Transverse colon (tissue), 4 donors: ENCODE data around the gene TMEM163. TPM values are rescaled to one million over a fixed set of nuclear protein-coding genes. Genes with fewer than 3 reads are reported as not detected.

Experiments used
- DNase-seq: peaks from one replicate; pipeline ENCODE4 v3.0.0-alpha.2; 2019
- H3K27ac ChIP-seq, 4 donors: fragments of 200-600 bp; sonication (generic); 2 replicates each; pipeline ENCODE4 v1.5.1; 2016 to 2018; ENCODE audit warnings: inconsistent platforms in 4 of 4
- H3K27me3 ChIP-seq: fragments of 200-600 bp; sonication (generic); 2 replicates; pipeline ENCODE4 v1.5.1; 2017; ENCODE audit warnings: inconsistent platforms
- H3K36me3 ChIP-seq, 4 donors: fragments of 200-600 bp; sonication (generic); 2 replicates each; pipeline ENCODE4 v1.5.1; 2017 to 2019; ENCODE audit warnings: inconsistent platforms in 4 of 4
- H3K4me1 ChIP-seq, 4 donors: fragments of 200-600 bp; sonication (generic); 2 replicates each; pipeline ENCODE4 v1.5.1; 2017 to 2020; ENCODE audit warnings: inconsistent platforms in 4 of 4
- H3K4me3 ChIP-seq, 4 donors: fragments of 200-600 bp; sonication (generic); 1 replicate in 1 of 4; 2 replicates in 3 of 4; pipeline versions ENCODE4 v1.5.1 to v1.6.1; 2017 to 2019; ENCODE audit warnings: inconsistent platforms in 4 of 4
- H3K9me3 ChIP-seq, 2 donors: fragments of 200-600 bp; sonication (generic); 2 replicates each; pipeline ENCODE4 v1.5.1; 2017 to 2019; ENCODE audit warnings: inconsistent platforms in 2 of 2
- EP300 ChIP-seq: sonication (generic); formaldehyde crosslinking; IDR thresholded peaks from one replicate; pipeline ENCODE4 v1.6.1; 2017; ENCODE audit warnings: antibody characterized with exemption, low read depth
- POLR2A ChIP-seq: fragments of 450-650 bp; IDR thresholded peaks from one replicate; pipeline ENCODE4 v1.6.1; 2016; ENCODE audit warnings: antibody characterized with exemption, mild to moderate bottlenecking, moderate library complexity
- POLR2AphosphoS5 ChIP-seq, 3 donors: sonication (generic); formaldehyde crosslinking; IDR thresholded peaks; one replicate each; pipeline ENCODE4 v1.6.1; 2016; ENCODE audit warnings: antibody characterized with exemption in 3 of 3
- WGBS, 2 donors: methylation state at CpG; one replicate each; pipeline ENCODE4 v1.1.5; 2018; ENCODE audit warnings: low coverage in 1 of 2; 5-methylcytosine and 5-hydroxymethylcytosine counted together
- in situ Hi-C, 4 donors: fragments of 200-750 bp; cut with MboI; loops; one replicate each; pipeline versions ENCODE4 v1.15.0 to v1.15.1; 2017; ENCODE audit warnings: low sequenced_read_pairs in 3 of 4, low pct_ligation_motif_present in 1 of 4, low pct_unique_long_range_greater_than_20kb in 1 of 4
- intact Hi-C: fragments of 100-400 bp; cut with DNase I; formaldehyde crosslinking; loops from one replicate; pipeline ENCODE4 v1.15.1; 2023; ENCODE audit warnings: low total_unique reads
- total RNA-seq, 4 donors: library from RNA; depleted of rRNA; stranded (reverse); fragments of >200 nt; gene quantifications; one replicate each; pipeline ENCODE4 v1.1.0, GENCODE V29; 2016
- TF ChIP-seq, protein P1 (sequence below), 5 experiments: fragments of 200-600 bp in 3 of 5; fragments of 450-650 bp in 2 of 5; sonication (generic) in 3 of 5; IDR thresholded peaks; 1 replicate in 2 of 5; 2 replicates in 3 of 5; pipeline ENCODE4 v1.5.1; 2016 to 2017; ENCODE audit warnings: antibody characterized with exemption in 5 of 5, inconsistent platforms in 3 of 5, mild to moderate bottlenecking in 2 of 5, moderate library complexity in 1 of 5

Gene TMEM163
- total RNA-seq, 4 donors from 2014 or later = 0.48 TPM; not detected in 3

DNA sequence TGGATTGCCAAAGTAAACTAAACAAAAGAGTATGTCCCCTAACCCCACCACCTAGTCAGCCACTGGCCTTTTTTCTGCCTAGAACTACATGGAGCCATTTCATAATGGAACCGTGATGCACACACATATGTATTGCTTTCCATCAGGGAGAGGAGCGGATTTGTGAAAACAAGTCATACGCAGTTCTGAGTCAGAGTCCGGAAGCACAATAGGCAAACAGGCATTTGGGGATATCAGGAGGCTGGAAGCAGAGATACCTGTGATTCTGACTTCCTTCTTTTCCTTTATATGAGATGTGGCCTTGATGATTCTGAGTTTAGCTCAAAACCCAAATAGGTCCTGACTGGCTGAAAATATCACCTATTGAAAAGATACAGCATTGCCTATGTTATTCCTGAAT, 93.5 kb downstream of the TMEM163 start:
- H3K27me3 ChIP-seq = no peaks in the 10 kb centered on the region
- no peaks in the 10 kb centered on the region for H3K9me3 ChIP-seq
- DNase-seq = no peak
- no peak overlapping the region for H3K4me3 ChIP-seq
- TF ChIP-seq EP300 = no peak
- TF ChIP-seq POLR2AphosphoS5 (IDR thresholded peaks at IDR 0.05) = no peak
- TF ChIP-seq, protein P1, sequence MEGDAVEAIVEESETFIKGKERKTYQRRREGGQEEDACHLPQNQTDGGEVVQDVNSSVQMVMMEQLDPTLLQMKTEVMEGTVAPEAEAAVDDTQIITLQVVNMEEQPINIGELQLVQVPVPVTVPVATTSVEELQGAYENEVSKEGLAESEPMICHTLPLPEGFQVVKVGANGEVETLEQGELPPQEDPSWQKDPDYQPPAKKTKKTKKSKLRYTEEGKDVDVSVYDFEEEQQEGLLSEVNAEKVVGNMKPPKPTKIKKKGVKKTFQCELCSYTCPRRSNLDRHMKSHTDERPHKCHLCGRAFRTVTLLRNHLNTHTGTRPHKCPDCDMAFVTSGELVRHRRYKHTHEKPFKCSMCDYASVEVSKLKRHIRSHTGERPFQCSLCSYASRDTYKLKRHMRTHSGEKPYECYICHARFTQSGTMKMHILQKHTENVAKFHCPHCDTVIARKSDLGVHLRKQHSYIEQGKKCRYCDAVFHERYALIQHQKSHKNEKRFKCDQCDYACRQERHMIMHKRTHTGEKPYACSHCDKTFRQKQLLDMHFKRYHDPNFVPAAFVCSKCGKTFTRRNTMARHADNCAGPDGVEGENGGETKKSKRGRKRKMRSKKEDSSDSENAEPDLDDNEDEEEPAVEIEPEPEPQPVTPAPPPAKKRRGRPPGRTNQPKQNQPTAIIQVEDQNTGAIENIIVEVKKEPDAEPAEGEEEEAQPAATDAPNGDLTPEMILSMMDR (IDR thresholded peaks at IDR 0.05) = no peak
- no peak for TF ChIP-seq POLR2A
- H3K27ac ChIP-seq = no peak overlapping the region
- WGBS, 2 donors = 94 to 100% methylated on average over 1 to 4 of the region's 4 CpGs
- intact Hi-C loops = no loop called here
- no peaks in the 10 kb centered on the region for H3K4me1 ChIP-seq
- H3K36me3 ChIP-seq = no peaks in the 10 kb centered on the region
- in situ Hi-C loops = no loop called here

DNA sequence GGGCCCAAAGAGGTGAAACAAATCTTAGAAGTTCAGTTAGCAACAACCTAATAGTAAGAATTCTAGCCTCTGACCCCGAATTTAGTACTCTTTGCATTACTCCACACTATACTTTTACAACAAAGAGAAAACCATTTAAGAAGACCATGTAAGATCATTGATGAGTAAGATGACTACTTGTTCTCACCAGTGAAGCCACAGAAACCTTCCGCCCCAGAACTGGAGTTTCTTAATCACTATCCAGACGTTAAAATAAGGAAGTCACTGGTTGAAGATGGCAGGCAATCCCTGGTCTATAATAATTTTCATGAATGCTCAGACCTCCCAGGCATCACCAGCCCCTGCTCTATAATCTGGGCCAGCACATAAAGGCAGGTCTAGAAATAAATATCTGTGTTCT, 95.0 kb downstream of the TMEM163 start:
- 54 to 60% methylated on average over 3 of the region's 3 CpGs for WGBS, 2 donors
- Histone ChIP-seq H3K9me3 (peaks cover 0 to 4% of the 10 kb centered on the region in 2 donors), H3K27ac (no peak overlapping the region), H3K4me1 (no peaks in the 10 kb centered on the region), H3K27me3 (no peaks in the 10 kb centered on the region), H3K4me3 (no peak overlapping the region), H3K36me3 (no peaks in the 10 kb centered on the region)
- in situ Hi-C loops (no loop called here), intact Hi-C loops (no loop called here)
- DNase-seq = no peak
- TF ChIP-seq, protein P1 (IDR thresholded peaks at IDR 0.05) = no peak
- TF ChIP-seq POLR2A = no peak
- no peak for TF ChIP-seq EP300
- TF ChIP-seq POLR2AphosphoS5 (IDR thresholded peaks at IDR 0.05) = no peak

DNA sequence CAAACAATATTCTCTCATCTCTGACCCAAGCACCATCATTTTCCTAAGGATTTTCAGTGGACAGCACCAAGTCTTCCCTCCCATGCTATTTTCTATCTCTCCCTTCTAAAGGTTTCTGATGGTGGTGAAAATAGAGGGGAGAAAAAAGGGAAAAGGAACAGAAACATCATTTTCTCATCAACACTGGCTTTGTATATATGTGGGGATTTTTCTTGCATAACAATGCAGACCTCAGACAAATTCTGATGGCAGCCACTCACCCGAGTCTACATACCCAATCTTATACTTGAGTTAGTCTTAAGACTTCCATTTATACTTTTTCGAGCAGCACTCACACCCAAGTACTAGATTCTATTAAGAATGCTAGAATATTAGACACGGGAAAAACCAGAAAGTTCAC, 95.8 kb downstream of the TMEM163 start:
- Histone ChIP-seq H3K36me3 (no peaks in the 10 kb centered on the region), H3K27me3 (no peaks in the 10 kb centered on the region), H3K4me1 (no peaks in the 10 kb centered on the region), H3K4me3 (no peak overlapping the region), H3K27ac (no peak overlapping the region), H3K9me3 (peaks cover 0 to 4% of the 10 kb centered on the region in 2 donors)
- intact Hi-C loops (no loop called here), in situ Hi-C loops (no loop called here)
- 71 to 72% methylated on average over 3 of the region's 3 CpGs for WGBS, 2 donors
- TF ChIP-seq POLR2A = no peak
- TF ChIP-seq POLR2AphosphoS5 (IDR thresholded peaks at IDR 0.05) = no peak
- TF ChIP-seq EP300 = no peak
- TF ChIP-seq, protein P1 (IDR thresholded peaks at IDR 0.05) = no peak
- no peak for DNase-seq

DNA sequence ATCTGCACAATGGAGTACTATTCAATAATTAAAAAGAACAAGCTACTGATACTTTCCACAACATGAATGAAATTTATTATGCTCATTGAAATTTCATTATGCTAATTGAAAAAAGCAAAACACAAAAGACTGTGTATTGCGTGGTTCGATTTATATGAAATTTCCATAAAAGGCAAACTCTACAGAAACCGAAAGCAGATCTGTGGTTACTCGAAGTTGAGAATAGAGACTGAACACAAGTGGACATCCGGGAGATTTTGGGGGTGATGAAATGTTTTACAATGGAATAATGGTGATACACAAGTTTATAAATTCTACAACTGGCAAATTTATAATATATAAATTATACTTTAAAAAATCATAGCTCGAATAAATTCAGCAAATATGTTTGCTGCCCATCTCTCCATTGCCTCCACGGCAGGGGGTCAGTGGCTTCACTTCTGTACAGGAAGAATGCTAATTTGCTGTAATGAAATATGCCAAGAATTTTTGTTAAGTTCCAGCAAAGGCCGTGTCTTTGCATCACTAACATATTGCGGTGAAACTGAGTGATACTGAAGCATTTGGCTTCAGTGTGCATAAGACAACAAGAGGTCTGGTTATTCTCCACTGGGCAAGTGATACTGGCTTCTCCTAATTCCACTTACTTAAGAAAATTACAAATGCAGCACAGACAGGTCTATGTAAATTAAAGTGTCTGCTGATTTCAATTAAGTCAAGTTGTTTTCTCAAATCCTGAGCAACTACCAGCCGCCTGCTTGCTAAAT, 96.7 kb downstream of the TMEM163 start:
- TF ChIP-seq EP300 = no peak
- no peak for TF ChIP-seq POLR2AphosphoS5 (IDR thresholded peaks at IDR 0.05)
- no peak for TF ChIP-seq POLR2A
- TF ChIP-seq, protein P1 (IDR thresholded peaks at IDR 0.05) = no peak
- Histone ChIP-seq H3K9me3 (peaks cover 0 to 4% of the 10 kb centered on the region in 2 donors), H3K4me1 (no peaks in the 10 kb centered on the region), H3K27ac (no peak overlapping the region), H3K4me3 (no peak overlapping the region), H3K36me3 (no peaks in the 10 kb centered on the region), H3K27me3 (no peaks in the 10 kb centered on the region)
- no peak for DNase-seq
- in situ Hi-C loops = no loop called here
- intact Hi-C loops = no loop called here
- WGBS, 2 donors = 81% methylated on average over 7 to 10 of the region's 10 CpGs
